Activated CD4-positive, alpha-beta T cell treated with anti-CD3 and anti-CD28 coated beads for 48 hours (primary cell): ENCODE data around the gene OR2T35.

ENCODE experiments used
- DNase-seq: peaks from one replicate; pipeline ENCODE4 v3.0.0-alpha.2; 2020

OR2T35 gene

DNA sequence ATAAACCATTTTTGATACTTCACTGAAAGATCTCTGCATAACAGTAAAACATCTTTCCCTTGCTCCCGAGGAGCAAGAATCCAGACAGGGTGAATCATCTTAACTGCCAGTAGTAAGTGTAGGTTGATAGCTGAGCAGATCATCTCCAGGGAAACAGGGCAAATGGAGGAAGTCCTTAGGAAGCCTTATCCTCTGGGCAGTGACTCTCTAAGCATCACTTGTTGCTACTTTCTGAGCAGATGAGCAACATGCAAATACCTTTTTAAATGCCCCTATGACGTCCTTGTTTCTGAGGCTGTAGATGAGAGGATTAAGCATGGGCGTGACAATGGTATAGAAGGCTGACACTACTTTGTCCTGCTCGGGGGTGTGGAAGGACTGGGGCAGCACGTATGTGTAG, 19.1 kb downstream of the OR2T35 start:
- DNase-seq, result no peak

DNA sequence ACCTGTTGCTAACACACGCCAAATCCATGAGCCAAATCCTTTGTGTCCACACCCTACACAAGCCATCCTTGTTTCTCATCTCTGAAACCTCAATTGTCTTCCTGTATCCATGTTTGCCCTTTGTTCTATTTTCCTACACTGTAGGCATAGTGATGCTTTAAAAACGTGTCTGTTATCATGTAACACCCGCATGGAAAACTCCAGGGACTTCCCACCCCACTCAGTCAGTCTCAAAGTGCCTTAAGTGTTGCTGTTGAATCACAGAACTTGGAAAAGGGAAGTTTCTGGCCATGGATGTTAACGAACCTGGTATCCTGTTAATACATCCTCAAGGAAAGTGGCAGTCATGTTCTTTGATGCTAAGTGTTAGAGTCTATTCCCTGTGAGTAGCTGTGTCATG, 19.9 kb downstream of the OR2T35 start:
- no peak for DNase-seq

DNA sequence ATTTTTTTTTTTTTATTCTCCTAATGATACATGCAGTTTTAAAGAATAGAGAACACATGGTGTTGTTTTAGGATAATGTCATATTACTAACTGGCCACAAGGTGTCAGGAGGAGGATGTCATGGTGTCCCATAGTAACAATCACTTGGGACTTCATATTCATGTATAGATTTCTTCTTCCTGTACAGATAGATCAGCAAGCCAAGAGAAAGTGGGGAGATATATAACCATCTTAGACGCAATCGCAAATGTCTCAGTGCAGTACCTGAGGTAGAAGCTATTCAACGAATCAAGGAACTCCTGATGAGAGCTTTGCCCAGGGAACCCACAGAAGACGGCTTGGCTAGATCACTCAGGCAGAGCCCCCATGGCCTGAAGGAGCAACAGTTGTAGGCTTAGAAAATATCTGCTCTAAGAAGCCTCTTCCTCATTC, 22.5 kb downstream of the OR2T35 start:
- no peak for DNase-seq

DNA sequence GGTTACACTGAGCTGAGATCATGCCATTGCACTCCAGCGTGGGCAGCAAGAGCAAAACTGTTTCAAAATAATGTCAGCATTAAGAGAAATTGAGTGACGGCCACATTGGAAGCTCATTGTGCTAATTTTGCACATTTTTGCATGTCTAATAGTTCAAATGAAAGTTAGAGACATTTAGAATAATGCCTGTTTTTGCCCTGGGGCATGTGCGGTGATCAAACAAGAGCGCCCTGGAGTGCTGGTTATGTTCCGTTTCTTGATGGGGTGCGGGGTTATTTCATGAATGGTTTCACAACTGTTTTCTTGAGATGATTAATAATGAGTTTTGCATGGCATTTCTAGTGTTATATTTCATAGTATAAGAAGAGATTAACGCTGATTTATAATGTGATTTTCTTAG, 23.3 kb downstream of the OR2T35 start:
- no peak for DNase-seq

DNA sequence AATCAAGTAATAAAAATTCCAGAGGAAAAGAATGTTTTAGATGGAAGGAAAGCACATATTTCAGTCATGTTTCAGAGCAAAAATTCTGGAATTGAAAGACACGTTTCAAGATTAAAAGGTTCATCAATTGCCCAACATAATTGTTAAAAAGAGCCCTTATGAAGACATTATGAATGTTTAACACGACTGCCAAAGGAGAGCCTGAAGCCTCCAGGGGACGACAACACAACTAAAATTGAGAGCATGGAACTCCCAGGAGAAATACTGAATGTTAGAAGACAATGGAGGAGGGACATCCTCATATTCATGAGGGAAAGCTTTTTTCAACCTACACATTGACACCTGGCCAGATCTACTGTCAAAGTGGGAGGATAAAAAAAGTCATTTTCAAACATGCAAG, 26.2 kb downstream of the OR2T35 start:
- peak; percentile 75 for DNase-seq

DNA sequence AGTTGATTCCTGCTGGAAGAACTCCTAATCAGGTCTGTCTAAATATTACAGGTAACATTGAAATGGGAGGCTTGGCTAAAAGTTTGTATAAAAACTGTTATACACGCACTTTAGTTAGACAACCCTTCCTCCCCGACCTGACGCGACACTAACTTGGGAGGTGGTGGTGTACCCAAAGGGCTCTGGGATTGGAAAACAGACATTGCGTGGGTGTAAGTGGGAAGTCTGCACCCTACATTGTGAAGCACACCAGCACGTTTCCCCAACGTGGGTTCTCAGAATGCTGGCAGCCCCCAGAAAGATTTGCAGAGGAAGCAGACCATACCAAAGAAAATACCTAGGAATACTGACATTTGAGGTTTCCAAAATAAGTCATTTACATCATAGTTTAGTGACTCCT, 27.0 kb downstream of the OR2T35 start:
- DNase-seq, result no peak

DNA sequence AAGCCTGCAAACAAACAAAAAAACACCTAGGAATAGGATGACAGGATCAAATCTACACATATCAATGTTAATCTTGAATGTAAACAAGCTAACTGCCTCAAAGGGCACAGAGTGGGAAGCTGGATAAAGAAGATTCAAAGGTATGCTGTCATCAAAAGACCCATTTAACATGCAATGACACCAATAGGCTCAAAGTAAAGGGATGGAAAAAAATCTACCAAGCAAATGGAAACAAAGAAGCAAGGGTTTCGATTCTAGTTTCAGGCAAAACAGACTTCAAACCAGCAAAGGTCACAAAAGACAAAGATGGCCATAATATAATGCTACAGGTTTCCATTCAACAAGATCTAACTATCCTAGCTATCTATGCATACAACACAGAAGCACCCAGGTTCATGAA, 31.3 kb downstream of the OR2T35 start:
- DNase-seq, result no peak

DNA sequence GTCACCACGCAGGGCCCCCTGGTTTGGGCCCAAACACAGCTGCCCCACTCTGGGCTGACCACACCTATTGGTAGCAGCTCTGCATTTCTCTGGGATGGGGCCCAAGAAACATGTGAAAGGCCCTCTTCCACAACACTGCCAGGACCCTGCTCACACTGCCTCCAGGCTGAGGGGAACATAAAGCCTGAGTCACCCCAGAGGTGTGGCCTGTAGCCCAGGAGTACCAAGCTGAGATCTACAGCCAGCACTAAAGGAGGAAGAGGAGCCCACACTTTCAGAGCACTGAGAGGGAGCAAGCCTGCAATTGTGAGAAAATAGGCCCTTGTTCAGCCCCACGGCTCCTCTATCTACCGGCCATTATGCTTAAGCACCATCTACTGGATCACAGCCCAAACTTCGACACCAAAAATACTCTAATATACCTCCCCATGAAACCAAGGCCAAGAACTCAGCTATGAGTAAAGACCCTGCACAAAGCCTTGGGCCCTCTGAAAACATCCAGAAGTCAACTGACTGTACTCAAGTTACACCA, 33.1 kb downstream of the OR2T35 start:
- DNase-seq, result peak; percentile 57

DNA sequence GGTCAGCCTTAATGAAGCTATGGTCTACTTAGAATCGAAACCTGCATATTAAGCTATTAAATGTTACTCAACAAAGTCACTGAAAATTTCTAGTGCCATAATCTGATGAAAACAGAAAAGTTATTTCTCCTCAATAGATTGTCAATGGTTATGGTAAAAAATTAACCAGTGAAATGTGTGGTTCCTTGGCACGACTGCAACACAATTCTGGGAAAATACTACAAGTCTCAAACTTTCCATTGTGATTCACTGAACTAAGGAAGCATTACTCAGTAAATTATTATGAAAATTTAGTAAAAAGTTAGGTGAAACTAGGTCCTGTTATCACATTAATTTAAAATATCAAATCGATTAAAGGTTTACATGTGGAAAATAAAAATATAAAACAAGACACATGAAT, 34.8 kb downstream of the OR2T35 start:
- DNase-seq, result no peak

DNA sequence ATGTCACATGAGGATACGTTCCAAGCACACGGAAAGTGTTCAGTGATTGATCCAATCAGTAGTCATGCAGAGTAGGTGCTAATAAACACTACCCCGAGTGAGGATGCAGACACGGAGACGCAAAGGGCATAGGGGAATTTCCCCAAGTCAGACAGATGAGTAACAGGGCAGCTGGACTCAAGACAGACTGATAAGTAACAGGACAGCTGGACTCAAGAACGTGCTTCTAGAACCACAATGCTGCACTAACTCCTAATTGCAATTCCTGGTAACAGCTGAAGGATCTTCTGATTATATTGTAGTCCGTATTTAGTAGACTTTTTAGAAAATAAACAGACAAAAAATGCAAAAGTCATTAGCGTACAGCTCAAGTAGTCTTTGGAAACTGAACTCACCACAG, 45.7 kb downstream of the OR2T35 start:
- DNase-seq, result no peak

DNA sequence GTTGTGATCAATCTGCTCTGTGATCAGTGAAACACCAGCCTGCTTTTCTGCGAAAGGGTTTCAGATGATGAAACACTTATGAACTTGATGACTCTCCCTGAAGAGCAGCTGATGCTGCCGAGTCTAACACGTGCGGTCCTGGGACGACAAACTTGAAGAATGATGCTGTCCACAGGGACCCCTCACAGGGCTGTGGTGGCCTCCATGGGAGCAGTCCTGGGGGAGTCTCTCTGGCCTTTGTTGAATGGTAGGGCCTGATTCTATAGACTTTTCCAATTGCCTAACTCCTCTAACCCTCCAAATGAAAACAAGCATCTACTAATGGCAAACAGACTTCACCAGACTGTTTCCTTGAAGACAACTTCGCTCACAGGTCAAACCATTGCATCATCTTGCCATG, 47.5 kb downstream of the OR2T35 start, which contains the start of gene OR2T10:
TSS of gene OR2T10 (minus strand) at position 112 of the 400 bp plus-strand sequence. CDS start 3,932 bp downstream, outside the sequence.
- no peak for DNase-seq

DNA sequence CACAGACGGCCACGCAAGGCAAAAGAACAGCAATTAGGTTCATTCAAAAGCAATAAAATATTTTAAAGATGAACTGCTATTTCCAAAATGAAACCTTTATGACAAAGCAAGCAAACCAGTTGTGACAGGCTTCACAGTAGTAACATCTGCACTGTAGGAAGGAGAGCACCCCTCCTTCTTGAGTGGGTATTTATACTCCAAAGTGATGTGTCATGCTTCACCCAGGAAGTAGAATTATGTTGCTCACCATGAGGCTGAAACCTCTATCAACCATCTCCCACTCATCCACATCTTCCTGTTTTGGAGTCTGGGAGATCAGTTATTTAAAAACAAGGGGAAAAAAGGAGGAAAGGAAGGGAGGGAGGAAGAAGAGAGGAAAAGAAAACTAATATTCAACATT, 48.5 kb downstream of the OR2T35 start:
- no peak for DNase-seq

DNA sequence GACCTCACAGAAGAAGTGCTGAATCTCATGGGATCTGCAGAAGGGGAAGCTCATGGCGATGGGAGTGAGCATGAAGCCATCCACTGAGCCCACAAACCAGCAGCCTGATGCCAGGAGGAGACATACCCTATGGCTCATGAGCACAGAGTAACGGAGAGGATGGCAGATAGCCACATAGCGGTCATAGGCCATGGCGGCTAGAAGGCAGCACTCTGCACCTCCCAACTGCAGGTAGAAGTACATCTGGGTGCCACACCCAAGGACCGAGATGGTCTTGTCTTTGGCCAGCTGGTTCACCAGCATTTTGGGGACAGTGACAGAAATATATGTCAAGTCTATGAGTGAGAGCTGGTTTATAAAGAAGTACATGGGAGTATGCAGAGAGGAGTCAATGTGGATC, 51.9 kb downstream of the OR2T35 start:
- no peak for DNase-seq

DNA sequence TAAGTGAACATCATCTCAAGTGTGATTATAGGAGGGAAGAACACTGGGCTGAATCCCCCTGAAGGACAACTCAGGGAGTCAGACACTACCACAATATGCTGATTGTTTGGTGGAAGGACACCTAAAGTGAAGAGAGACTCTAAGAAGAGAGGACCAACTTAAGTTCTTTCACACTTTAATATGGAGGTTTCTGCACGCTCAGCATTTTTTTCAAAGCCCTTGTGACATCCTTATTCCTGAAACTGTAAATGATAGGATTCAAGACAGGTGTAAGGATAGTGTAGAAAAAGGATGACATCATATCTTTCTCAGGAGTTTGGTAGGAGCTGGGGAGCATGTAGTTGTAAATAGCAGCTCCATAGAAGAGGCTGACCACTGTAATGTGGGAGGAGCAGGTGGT, 52.4 kb downstream of the OR2T35 start:
- DNase-seq, result no peak

DNA sequence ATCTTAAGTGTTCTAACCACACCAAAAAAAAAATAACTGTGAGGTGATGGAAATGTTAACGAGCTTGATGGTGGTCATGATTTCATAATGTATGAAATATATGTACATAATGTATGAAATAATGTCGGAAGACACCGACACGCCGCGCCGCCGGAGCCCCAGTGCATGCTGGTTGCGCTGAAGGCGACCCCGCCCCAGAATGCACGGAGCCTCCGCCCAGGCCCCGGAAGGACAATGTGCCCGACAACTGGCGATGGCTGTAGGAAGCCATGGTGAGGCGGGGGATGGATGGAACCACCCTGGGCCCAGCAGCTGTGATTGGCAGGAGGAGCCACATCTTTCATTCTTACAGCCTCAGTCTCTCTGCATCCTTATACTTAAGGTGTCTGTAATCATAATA, 55.0 kb downstream of the OR2T35 start:
- DNase-seq, result no peak

DNA sequence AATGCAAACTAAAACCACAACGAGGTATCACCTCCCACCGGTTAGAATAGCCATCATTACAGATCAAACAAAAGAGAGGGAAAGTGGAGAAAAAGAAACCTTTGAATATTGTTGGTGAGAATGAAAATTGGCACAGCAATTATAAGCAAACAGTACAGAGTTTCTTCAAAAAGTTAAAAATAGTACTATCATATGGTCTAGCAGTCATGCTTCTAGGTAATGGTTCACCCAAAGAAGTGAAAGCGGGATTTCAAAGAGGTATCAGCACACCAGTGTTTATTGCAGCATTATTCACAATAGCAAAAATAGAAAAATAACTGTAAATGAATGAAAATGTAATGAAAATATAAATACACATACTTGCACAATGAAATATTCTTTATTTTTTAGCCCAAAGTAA, 55.7 kb downstream of the OR2T35 start:
- no peak for DNase-seq
